ENCODE data around the gene CARS1.

DNA sequence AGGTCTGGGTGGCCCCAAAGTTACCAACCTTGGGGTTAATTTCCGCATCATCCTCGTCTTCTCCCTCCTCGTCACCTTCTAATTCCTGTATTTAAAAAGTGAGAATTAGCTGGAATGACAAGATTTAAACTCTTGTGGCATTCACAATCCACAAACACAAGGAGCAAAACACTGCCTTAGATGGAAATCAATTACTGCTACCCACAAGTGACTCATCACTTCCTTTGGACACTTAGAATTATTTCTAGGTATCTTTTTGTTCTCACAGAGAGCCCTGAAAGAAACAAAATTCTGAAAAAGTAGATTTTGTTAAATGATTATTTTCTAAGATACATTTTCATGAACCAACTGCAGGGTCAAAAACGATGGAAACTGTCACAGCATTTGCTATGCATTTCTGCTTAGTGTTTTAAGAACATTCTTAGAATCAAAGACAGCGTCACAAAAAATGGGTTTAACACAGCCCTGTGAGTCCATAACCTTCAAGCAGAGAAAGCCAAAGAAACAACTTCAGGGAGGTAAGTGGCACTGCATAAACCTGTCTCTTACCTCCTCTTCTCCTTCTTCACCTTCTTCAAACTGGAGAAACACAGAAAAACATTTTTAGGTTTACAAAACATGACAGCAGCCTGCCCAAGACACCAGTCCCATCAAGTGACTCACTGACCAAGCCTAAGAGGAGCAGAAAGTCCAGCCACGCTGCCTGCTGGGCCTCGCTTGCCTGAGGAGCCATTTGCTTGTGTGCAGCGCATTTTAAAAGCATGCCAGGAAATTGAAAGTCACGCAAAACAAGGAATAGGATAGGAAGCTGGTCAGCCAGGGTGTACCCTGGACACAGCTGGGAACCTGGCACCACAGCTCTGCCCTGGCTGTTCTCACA is 105.8 kb downstream of the CARS1 start:
- no peak for TF ChIP-seq EZH2phosphoT487 (IDR thresholded peaks at IDR 0.05; ENCODE audit: borderline replicate concordance, low read length)
- TF ChIP-seq, protein P1, sequence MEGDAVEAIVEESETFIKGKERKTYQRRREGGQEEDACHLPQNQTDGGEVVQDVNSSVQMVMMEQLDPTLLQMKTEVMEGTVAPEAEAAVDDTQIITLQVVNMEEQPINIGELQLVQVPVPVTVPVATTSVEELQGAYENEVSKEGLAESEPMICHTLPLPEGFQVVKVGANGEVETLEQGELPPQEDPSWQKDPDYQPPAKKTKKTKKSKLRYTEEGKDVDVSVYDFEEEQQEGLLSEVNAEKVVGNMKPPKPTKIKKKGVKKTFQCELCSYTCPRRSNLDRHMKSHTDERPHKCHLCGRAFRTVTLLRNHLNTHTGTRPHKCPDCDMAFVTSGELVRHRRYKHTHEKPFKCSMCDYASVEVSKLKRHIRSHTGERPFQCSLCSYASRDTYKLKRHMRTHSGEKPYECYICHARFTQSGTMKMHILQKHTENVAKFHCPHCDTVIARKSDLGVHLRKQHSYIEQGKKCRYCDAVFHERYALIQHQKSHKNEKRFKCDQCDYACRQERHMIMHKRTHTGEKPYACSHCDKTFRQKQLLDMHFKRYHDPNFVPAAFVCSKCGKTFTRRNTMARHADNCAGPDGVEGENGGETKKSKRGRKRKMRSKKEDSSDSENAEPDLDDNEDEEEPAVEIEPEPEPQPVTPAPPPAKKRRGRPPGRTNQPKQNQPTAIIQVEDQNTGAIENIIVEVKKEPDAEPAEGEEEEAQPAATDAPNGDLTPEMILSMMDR (IDR thresholded peaks at IDR 0.05; ENCODE audit: low read depth, low read length, poor library complexity, severe bottlenecking), result no peak

All from DOHH2 (cell line).